GM12865 (cell line): ENCODE measurements around the gene NTN1.

Experiments used
- DNase-seq: peaks from one replicate; pipeline ENCODE4 v3.0.0; 2010; ENCODE audit warnings: low read depth
- H3K4me3 ChIP-seq: 2 replicates; pipeline ENCODE4 v1.5.1; 2011; ENCODE audit warnings: mild to moderate bottlenecking, low read depth, low read length, control low read depth
- TF ChIP-seq, protein P1 (sequence below): IDR thresholded peaks from 2 replicates; pipeline ENCODE4 v1.5.1; 2011; ENCODE audit warnings: low read length, control low read depth, low read depth, inconsistent platforms; ENCODE audit not compliant: insufficient read depth; ENCODE audit errors: missing control alignments

Gene NTN1

GRCh38 chr17:9007052-9007714 is 14.1 kb upstream of the NTN1 start:
- TF ChIP-seq, protein P1, sequence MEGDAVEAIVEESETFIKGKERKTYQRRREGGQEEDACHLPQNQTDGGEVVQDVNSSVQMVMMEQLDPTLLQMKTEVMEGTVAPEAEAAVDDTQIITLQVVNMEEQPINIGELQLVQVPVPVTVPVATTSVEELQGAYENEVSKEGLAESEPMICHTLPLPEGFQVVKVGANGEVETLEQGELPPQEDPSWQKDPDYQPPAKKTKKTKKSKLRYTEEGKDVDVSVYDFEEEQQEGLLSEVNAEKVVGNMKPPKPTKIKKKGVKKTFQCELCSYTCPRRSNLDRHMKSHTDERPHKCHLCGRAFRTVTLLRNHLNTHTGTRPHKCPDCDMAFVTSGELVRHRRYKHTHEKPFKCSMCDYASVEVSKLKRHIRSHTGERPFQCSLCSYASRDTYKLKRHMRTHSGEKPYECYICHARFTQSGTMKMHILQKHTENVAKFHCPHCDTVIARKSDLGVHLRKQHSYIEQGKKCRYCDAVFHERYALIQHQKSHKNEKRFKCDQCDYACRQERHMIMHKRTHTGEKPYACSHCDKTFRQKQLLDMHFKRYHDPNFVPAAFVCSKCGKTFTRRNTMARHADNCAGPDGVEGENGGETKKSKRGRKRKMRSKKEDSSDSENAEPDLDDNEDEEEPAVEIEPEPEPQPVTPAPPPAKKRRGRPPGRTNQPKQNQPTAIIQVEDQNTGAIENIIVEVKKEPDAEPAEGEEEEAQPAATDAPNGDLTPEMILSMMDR: no peak
- no peak overlapping the region for H3K4me3 ChIP-seq
- DNase-seq: no peak

DNA sequence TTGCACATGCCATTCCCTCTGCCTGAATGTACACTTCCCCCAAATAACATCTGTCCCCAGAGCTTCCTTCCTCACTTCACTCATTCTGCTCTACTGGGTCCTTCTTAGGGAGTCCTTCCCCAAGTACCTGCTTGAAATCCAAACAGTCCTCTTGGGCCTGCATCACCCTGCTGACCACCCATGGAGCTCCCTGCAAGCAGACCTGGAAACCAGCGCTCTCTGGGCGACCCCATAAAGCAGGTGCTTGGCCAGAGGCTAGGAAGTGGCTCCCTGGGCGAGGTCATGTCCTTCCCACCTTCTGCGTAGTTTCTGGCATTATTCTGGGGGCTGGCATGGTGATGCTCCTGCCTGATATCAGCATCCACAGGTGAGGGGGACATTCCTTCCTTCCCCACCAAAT is 12.2 kb upstream of the NTN1 start:
- TF ChIP-seq, protein P1: no peak
- no peak overlapping the region for H3K4me3 ChIP-seq
- no peak for DNase-seq

DNA sequence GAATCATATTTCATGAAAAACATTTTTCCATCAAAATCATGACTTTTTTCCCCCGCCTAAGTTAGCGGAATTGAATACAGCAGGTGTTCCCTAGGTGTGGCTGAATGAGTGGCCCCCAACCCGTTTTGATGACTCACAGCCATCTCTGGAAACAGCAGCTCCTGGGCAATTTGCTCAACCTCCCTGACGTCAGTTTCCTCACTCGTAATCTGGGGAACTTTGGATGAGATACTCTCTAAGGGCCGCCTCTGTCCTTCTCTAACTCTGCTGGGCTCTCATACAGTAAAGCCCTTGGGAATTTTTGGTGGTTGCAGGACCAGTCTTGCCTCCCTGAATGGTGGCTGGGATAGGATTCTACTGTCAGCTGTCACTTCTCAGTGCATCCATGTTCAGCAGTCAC is 11.6 kb upstream of the NTN1 start:
- no peak overlapping the region for H3K4me3 ChIP-seq
- TF ChIP-seq, protein P1: no peak
- DNase-seq: no peak

- no peak overlapping the region for H3K4me3 ChIP-seq
- TF ChIP-seq, protein P1: no peak
- no peak for DNase-seq
Observed at GRCh38 chr17:9011001-9011400, 10.3 kb upstream of the NTN1 start.

GRCh38 chr17:9016941-9017552 is 4.3 kb upstream of the NTN1 start:
- TF ChIP-seq, protein P1: no peak
- H3K4me3 ChIP-seq: no peak overlapping the region
- DNase-seq: no peak

DNA sequence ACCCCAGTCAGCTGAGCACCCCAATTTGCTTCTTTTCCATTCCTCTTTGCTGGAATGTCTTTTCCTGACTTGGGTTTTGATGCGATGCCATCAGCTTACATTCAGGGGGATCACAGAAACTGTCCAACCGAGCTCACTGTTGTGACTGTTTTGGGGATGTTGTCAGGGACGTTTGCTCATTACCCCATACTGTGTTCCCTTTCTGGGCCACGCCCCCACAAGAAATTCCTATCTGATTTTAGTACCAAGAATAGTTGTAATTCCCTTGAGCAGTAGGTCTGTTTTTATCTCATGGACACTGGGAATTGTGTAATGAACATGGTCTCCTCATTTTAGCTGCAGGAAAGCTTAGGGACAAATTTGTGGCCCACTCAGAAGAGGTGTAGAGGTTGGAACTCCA is 2.6 kb upstream of the NTN1 start:
- no peak overlapping the region for H3K4me3 ChIP-seq
- no peak for DNase-seq
- TF ChIP-seq, protein P1: no peak
